ENCODE measurements around the gene SMIM7. TPM values are rescaled to one million over a fixed set of nuclear protein-coding genes. Genes with fewer than 3 reads are reported as not detected.

Gene SMIM7
- total and polyA plus RNA-seq, 2 of the 13 experiments (the other 11 are each of a cell fraction or from before 2014, with no cell fraction given): 55.7 to 74.9 TPM

DNA sequence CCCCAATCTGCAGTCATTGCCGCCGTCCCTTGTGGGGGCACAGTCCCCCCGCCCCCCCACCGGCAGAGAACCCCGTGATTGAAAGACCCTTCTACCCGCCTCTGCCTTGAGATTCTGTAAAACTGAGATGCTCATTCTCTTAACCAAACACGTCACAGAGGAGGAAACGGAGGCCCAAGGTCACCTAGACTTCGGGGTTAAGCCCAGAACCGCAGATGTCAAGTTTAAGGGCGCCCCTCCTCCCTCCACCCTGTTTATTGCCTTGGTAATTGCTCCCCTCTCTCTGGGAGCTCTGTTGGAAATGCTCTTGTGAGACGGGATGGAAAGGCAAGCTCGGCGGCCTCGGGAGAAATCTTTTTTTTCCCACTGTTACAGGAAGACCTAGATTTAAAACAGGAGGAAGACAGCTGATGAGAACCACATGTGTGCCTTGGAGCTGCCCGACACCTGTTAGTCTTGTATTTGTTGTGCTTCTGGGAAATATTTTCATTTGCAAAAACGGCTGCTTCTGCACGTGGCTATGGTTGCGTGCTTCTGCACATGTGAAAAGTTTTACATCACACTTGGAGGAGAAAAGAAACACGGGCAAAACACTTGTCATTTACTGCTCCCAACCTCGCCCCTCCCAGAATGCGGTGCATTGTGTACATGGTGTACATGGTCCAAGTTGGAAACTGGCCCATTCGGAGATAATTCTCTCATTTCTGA is 30.8 kb downstream of the SMIM7 start:
- no peaks in the 10 kb centered on the region for H3K9me3 ChIP-seq (ENCODE audit: low read length)
- H3K27me3 ChIP-seq (ENCODE audit: control insufficient read depth in 1 of 2, insufficient read depth in 2 of 2, low read length in 2 of 2): no peaks in the 10 kb centered on the region; a peak in 1 of 5 replicates
- CTCF ChIA-PET (ENCODE audit: low intra/inter-chr PET ratio, low total read pairs): no interaction called here
- intact Hi-C loops (cut with micrococcal nuclease; ENCODE audit: unreplicated experiment): loop anchor here (5.0 kb wide), 1 partner anchor 57 kb away; the partner anchor contains the start of gene SLC35E1
- FAIRE-seq: no peak
- peaks cover 48% of the 10 kb centered on the region for H3K4me1 ChIP-seq (ENCODE audit: insufficient read depth, low read length)
- peaks cover 6% of the 10 kb centered on the region for H4K20me1 ChIP-seq (ENCODE audit: insufficient read depth, low read length)
- DNase-seq (ENCODE audit: low spot score): no peak
- H3K9ac ChIP-seq (ENCODE audit: insufficient read depth, low read depth, low read length): peak overlapping the region; percentile 99
- POLR2A ChIA-PET: interaction anchor here (0.8 kb wide), 1 partner anchor 31 kb away, joined by 3 read pairs; no protein-coding TSS in a partner anchor
- in situ Hi-C loops (cut with HindIII; ENCODE audit: extremely low pct_ligation_motif_present, low pct_unique_long_range_greater_than_20kb): loop anchor here (5.0 kb wide), 1 partner anchor 57 kb away; the partner anchor contains the start of gene SLC35E1
- WGBS (ENCODE audit: low lambda C conversion rate): 39% methylated on average over 22 of the region's 23 CpGs
- no peak overlapping the region for H2AFZ ChIP-seq (ENCODE audit: low read length)
- TF ChIP-seq, protein P1, sequence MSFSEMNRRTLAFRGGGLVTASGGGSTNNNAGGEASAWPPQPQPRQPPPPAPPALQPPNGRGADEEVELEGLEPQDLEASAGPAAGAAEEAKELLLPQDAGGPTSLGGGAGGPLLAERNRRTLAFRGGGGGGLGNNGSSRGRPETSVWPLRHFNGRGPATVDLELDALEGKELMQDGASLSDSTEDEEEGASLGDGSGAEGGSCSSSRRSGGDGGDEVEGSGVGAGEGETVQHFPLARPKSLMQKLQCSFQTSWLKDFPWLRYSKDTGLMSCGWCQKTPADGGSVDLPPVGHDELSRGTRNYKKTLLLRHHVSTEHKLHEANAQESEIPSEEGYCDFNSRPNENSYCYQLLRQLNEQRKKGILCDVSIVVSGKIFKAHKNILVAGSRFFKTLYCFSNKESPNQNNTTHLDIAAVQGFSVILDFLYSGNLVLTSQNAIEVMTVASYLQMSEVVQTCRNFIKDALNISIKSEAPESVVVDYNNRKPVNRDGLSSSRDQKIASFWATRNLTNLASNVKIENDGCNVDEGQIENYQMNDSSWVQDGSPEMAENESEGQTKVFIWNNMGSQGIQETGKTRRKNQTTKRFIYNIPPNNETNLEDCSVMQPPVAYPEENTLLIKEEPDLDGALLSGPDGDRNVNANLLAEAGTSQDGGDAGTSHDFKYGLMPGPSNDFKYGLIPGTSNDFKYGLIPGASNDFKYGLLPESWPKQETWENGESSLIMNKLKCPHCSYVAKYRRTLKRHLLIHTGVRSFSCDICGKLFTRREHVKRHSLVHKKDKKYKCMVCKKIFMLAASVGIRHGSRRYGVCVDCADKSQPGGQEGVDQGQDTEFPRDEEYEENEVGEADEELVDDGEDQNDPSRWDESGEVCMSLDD (CRISPR knock-in tag; IDR thresholded peaks at IDR 0.05; ENCODE audit: borderline replicate concordance): peak; percentile 20; the same call in 1 of the 2 replicates
- TF ChIP-seq, protein P2, sequence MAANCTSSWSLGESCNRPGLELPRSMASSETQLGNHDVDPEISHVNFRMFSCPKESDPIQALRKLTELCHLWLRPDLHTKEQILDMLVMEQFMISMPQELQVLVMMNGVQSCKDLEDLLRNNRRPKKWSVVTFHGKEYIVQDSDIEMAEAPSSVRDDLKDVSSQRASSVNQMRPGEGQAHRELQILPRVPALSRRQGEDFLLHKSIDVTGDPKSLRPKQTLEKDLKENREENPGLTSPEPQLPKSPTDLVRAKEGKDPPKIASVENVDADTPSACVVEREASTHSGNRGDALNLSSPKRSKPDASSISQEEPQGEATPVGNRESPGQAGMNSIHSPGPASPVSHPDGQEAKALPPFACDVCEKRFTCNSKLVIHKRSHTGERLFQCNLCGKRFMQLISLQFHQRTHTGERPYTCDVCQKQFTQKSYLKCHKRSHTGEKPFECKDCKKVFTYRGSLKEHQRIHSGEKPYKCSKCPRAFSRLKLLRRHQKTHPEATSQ (CRISPR knock-in tag; IDR thresholded peaks at IDR 0.05; ENCODE audit: borderline replicate concordance): no peak
- TF ChIP-seq ZFAT (CRISPR knock-in tag; conservative IDR thresholded peaks at IDR 0.05) (no peak), SIN3A (IDR thresholded peaks at IDR 0.05; ENCODE audit: borderline replicate concordance, low read depth, low read length) (0 out of 2 replicates have a peak, but pooled peaks have one; percentile 10)
- H3K36me3 ChIP-seq (replicated peaks in 1 of 2; ENCODE audit: control insufficient read depth in 1 of 2, insufficient read depth in 2 of 2, low read length in 2 of 2): peaks cover 2 to 28% of the 10 kb centered on the region in 2 experiments; a peak in 3 of 5 replicates
- peaks cover 37% of the 10 kb centered on the region for H3K79me2 ChIP-seq (ENCODE audit: insufficient read depth, low read length)
- BruUV-seq (replicated peaks): no TSS peak
- no peak for ATAC-seq
- peak overlapping the region; percentile 96 for H3K27ac ChIP-seq (ENCODE audit: extremely low read length, insufficient read depth, low read length)
- peak overlapping the region; percentile 90 for H3K4me2 ChIP-seq (ENCODE audit: low read depth, low read length)
- peak overlapping the region; percentile 71 to 91 (median 83) for H3K4me3 ChIP-seq (replicated peaks in 1 of 3; ENCODE audit: insufficient read depth in 1 of 3, low read depth in 2 of 3, low read length in 3 of 3)
